Parathyroid adenoma (tissue), 2 donors: Measurements from ENCODE around the gene TIMM8A.

Experiments
- H2AFZ ChIP-seq: fragments of 300-600 bp; sonication (generic); one replicate; pipeline ENCODE4 v1.7.0; 2017; ENCODE audit warnings: antibody characterized with exemption, mild to moderate bottlenecking
- H3K27ac ChIP-seq: fragments of 300-600 bp; sonication (generic); one replicate; pipeline ENCODE4 v1.7.0; 2017
- H3K27me3 ChIP-seq: fragments of 300-600 bp; sonication (generic); one replicate; pipeline ENCODE4 v1.7.0; 2017; ENCODE audit warnings: low read length; ENCODE audit not compliant: control insufficient read depth, insufficient read depth
- H3K36me3 ChIP-seq: fragments of 300-600 bp; sonication (generic); one replicate; pipeline ENCODE4 v1.7.0; 2017; ENCODE audit warnings: low read length; ENCODE audit not compliant: control insufficient read depth, insufficient read depth
- H3K4me1 ChIP-seq: fragments of 300-600 bp; sonication (generic); one replicate; pipeline ENCODE4 v1.7.0; 2017; ENCODE audit warnings: control low read depth
- H3K4me2 ChIP-seq: fragments of 300-600 bp; sonication (generic); one replicate; pipeline ENCODE4 v1.7.0; 2017; ENCODE audit warnings: low read length
- H3K4me3 ChIP-seq: fragments of 300-600 bp; sonication (generic); one replicate; pipeline ENCODE4 v1.7.0; 2017; ENCODE audit warnings: low read depth, low read length
- H3K79me2 ChIP-seq: fragments of 300-600 bp; sonication (generic); one replicate; pipeline ENCODE4 v1.7.0; 2017; ENCODE audit warnings: control low read depth
- H3K9ac ChIP-seq: fragments of 300-600 bp; sonication (generic); one replicate; pipeline ENCODE4 v1.7.0; 2017; ENCODE audit warnings: mild to moderate bottlenecking
- H3K9me3 ChIP-seq: fragments of 300-600 bp; sonication (generic); one replicate; pipeline ENCODE4 v1.7.0; 2017; ENCODE audit warnings: low read length; ENCODE audit not compliant: control insufficient read depth
- CTCF ChIP-seq: fragments of 300-600 bp; sonication (generic); IDR thresholded peaks from one replicate; pipeline ENCODE4 v1.7.0; 2017; ENCODE audit warnings: antibody characterized with exemption, mild to moderate bottlenecking
- donor health status: primary hyperparathyroidism.

Gene TIMM8A

DNA sequence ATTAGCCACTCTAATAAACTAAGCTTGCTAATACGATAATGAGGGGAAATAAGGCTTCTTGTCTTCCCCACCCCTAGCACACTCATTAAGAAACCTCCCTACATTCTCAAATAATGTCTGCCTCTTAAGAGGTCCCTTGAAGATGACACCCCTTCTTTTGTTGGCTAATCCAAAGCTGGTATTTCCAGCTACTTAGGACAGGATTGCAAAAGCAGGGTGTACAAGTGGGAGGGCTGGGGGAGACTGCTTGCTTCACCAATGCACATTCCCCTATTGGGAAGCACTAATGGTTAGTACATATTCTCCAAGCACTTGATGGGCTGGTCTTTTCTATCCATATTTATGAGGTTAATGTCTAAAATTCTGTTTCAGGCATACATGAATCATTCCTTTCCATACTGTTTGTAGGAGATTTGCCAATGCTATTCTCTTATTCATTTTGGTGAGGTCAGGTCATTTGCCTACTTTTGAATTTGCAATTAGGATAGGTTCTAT is 16.8 kb upstream of the TIMM8A start:
- Histone ChIP-seq H3K9me3 (no peaks in the 10 kb centered on the region), H3K4me1 (no peaks in the 10 kb centered on the region), H3K4me3 (no peak overlapping the region), H3K79me2 (no peaks in the 10 kb centered on the region), H3K27ac (no peak overlapping the region), H2AFZ (no peak overlapping the region), H3K36me3 (no peaks in the 10 kb centered on the region), H3K4me2 (no peak overlapping the region), H3K27me3 (no peaks in the 10 kb centered on the region), H3K9ac (no peak overlapping the region)
- TF ChIP-seq CTCF = no peak

DNA sequence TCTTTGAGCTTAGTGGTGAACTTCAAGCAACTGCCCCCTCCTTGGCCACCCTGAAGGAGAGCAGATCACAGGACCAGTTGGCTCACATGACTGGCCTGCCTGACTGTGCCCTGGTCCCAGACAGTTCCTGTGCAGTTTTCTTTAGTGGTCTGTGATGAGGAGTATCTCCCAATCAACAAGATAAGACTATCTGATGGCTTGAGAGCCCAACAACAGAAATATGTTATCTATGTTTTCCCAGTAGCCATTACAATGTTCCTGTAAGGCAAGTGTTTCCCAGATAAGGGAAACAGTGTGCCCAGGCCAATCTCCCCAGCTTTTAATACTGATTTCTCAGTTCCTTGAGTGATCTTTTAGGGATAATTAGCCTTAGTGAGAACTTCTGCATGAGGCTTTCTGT is 14.2 kb upstream of the TIMM8A start:
- Histone ChIP-seq H3K4me3 (no peak overlapping the region), H3K36me3 (no peaks in the 10 kb centered on the region), H3K9me3 (no peaks in the 10 kb centered on the region), H3K4me1 (no peaks in the 10 kb centered on the region), H3K9ac (no peak overlapping the region), H3K4me2 (no peak overlapping the region), H2AFZ (no peak overlapping the region), H3K79me2 (no peaks in the 10 kb centered on the region), H3K27me3 (no peaks in the 10 kb centered on the region), H3K27ac (no peak overlapping the region)
- TF ChIP-seq CTCF = no peak

DNA sequence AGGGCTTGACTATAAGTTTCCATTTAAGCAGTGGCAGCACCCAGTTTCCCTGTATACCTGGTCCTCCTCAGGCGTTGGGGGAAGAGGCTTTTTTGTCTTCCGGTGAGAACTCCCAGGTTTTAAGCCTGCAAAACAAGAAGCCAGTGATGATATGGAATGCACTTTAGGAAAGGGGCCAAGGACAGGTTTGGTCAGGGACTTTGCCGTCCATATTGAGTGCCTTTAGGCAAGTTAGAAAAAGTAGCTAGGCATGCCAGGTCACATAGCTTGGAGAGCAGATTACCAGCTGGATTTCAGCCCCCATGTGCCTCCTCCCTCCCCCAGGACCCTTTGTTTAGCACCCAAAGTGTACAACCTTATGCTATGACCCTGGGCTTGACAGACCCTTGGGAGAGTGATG is 13.6 kb upstream of the TIMM8A start:
- no peak overlapping the region for H3K27ac ChIP-seq
- H3K9me3 ChIP-seq = no peaks in the 10 kb centered on the region
- no peak overlapping the region for H3K4me2 ChIP-seq
- H2AFZ ChIP-seq = no peak overlapping the region
- H3K27me3 ChIP-seq = no peaks in the 10 kb centered on the region
- H3K36me3 ChIP-seq = no peaks in the 10 kb centered on the region
- H3K9ac ChIP-seq = no peak overlapping the region
- H3K4me1 ChIP-seq = no peaks in the 10 kb centered on the region
- no peaks in the 10 kb centered on the region for H3K79me2 ChIP-seq
- TF ChIP-seq CTCF = no peak
- H3K4me3 ChIP-seq = no peak overlapping the region

DNA sequence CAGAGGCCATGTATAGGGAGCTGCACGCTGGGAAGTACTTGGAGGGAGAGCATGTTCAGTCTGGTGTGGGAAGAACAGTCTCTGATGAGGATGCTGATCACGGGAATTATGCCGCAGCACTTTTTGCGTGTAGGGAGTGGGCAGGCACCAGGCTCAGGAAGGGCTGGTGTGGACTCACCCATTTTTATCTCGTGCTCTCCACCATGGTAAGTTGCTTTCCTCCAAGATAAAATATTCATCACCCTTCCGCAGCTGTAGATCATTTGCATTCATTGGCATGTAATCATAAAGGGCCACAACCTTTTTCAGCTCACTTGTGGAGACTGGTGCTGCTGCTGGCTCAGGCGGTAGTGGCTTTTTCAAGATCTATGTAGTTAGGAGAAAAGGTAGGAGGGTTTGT is 11.8 kb upstream of the TIMM8A start:
- H3K4me2 ChIP-seq = no peak overlapping the region
- no peaks in the 10 kb centered on the region for H3K4me1 ChIP-seq
- no peak overlapping the region for H3K9ac ChIP-seq
- no peak overlapping the region for H2AFZ ChIP-seq
- no peaks in the 10 kb centered on the region for H3K27me3 ChIP-seq
- no peaks in the 10 kb centered on the region for H3K36me3 ChIP-seq
- H3K79me2 ChIP-seq = no peaks in the 10 kb centered on the region
- no peaks in the 10 kb centered on the region for H3K9me3 ChIP-seq
- H3K4me3 ChIP-seq = no peak overlapping the region
- no peak for TF ChIP-seq CTCF
- H3K27ac ChIP-seq = no peak overlapping the region

DNA sequence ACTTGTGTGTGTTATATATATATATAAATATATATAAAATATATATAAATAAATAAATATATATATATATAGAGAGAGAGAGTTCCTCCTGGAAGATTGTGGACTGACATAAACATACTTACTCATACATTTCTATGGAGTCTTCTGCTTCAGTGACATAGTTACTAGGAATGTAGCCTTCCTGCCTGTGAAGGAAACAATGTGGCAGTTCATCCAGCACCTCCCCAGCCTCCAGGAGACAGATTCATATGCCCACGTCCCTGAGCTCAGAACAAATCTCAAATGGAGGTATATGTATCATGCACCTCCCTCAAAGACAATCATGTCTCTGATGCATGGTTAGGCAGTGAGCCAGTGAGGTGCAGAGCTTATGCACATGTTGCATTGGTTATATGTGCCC is 11.4 kb upstream of the TIMM8A start:
- H3K27me3 ChIP-seq = no peaks in the 10 kb centered on the region
- no peak overlapping the region for H3K4me2 ChIP-seq
- no peak overlapping the region for H3K9ac ChIP-seq
- H3K36me3 ChIP-seq = no peaks in the 10 kb centered on the region
- no peaks in the 10 kb centered on the region for H3K79me2 ChIP-seq
- no peaks in the 10 kb centered on the region for H3K9me3 ChIP-seq
- no peaks in the 10 kb centered on the region for H3K4me1 ChIP-seq
- TF ChIP-seq CTCF = no peak
- H3K4me3 ChIP-seq = no peak overlapping the region
- no peak overlapping the region for H3K27ac ChIP-seq
- H2AFZ ChIP-seq = no peak overlapping the region
